SJCRH30 (cell line): ENCODE data around the gene TMEM198. TPM values are rescaled to one million over a fixed set of nuclear protein-coding genes. Genes with fewer than 3 reads are reported as not detected.

Source experiments
- DNase-seq, 2 experiments: peaks; one replicate each; pipeline ENCODE4 v3.0.0-alpha.2; 2015 to 2020
- H3K27ac ChIP-seq: fragments of 250-450 bp; sonication (Bioruptor Pico); 2 replicates; pipeline ENCODE4 v1.5.1; 2020; ENCODE audit warnings: mild to moderate bottlenecking, moderate library complexity
- H3K27me3 ChIP-seq: fragments of 250-450 bp; sonication (Bioruptor Pico); 2 replicates; pipeline ENCODE4 v1.5.1; 2020; ENCODE audit warnings: mild to moderate bottlenecking, moderate library complexity
- H3K36me3 ChIP-seq: fragments of 250-450 bp; sonication (Bioruptor Pico); 2 replicates; pipeline ENCODE4 v1.5.1; 2020; ENCODE audit warnings: mild to moderate bottlenecking, moderate library complexity
- H3K4me1 ChIP-seq: fragments of 250-450 bp; sonication (Bioruptor Pico); 2 replicates; pipeline ENCODE4 v1.5.1; 2020; ENCODE audit warnings: mild to moderate bottlenecking, moderate library complexity
- H3K4me3 ChIP-seq: fragments of 250-450 bp; sonication (Bioruptor Pico); 2 replicates; pipeline ENCODE4 v1.5.1; 2020; ENCODE audit warnings: mild to moderate bottlenecking, moderate library complexity
- H3K9me3 ChIP-seq: fragments of 250-450 bp; sonication (Bioruptor Pico); replicated peaks from 2 replicates; pipeline ENCODE4 v1.5.1; 2020; ENCODE audit warnings: mild to moderate bottlenecking, moderate library complexity
- total RNA-seq: library from RNA; depleted of rRNA; stranded (reverse); fragments of >200 nt; shearing (Covaris generic); gene quantifications from 2 replicates; pipeline ENCODE4 v1.2.3, GENCODE V29; 2014

The TMEM198 gene
- total RNA-seq, 1 experiment from 2014 or later = 8.1 TPM

DNA sequence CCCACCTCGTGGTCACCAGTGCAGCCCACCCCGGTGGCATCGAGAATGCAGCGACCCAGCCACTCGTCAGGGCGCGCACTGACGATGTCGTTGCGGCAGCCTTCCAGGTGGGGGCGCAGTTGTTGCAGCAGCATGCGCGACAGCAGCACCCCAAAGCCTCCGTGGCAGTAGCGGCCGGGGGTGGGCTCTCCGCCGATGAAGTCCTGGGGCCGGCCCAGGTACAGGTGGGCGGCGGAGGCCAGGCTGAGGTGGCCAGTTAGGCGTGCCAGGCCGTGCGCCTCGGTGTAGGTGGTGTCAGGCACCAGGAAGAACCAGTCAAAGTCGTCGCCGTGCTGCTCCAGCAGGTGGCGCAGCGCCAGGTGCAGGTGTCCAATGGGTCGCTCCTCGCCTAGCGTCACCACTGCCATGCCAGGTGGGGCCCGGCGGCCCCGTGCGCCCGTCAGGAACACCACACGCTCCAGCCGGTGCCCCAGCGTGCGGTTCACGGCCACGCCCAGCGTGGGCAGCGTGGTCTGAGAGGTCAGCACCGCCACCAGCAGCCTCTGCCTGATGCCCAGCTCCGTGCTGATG is 2.1 kb upstream of the TMEM198 start:
- Histone ChIP-seq H3K4me3 (no peak overlapping the region), H3K27ac (no peak overlapping the region), H3K4me1 (peaks cover 13% of the 10 kb centered on the region), H3K36me3 (peaks cover 6% of the 10 kb centered on the region; the same call in 1 of the 2 replicates), H3K9me3 (no peaks in the 10 kb centered on the region), H3K27me3 (no peaks in the 10 kb centered on the region)
- peak; percentile 49 to 51 for DNase-seq

GRCh38 chr2:219542931-219543595 is 765 bp upstream of the TMEM198 start:
- H3K4me3 ChIP-seq = peak overlapping the region; percentile 73
- peaks cover 3% of the 10 kb centered on the region; the same call in 1 of the 2 replicates for H3K4me1 ChIP-seq
- peak; percentile 50 to 62 for DNase-seq
- H3K36me3 ChIP-seq = peaks cover 6% of the 10 kb centered on the region; the same call in 1 of the 2 replicates
- no peaks in the 10 kb centered on the region for H3K9me3 ChIP-seq
- peak overlapping the region; percentile 60 for H3K27ac ChIP-seq
- no peaks in the 10 kb centered on the region for H3K27me3 ChIP-seq

DNA sequence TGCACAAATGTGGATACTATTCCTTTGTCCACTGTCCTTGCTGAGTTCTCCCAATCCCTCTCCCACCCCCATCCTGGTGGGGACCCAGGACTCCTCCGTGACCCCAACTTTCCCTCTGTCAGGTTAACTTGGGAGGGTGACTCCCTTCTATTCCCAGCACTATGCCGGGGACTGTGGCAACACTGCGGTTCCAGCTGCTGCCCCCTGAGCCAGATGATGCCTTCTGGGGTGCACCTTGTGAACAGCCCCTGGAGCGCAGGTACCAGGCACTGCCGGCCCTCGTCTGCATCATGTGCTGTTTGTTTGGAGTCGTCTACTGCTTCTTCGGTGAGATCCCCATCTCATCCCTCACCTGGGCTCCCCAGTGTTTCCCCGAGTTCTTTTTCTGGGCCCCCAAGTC is 739 bp downstream of the TMEM198 start:
- Histone ChIP-seq H3K36me3 (peaks cover 6% of the 10 kb centered on the region; the same call in 1 of the 2 replicates), H3K4me3 (peak overlapping the region; percentile 73), H3K4me1 (no peaks in the 10 kb centered on the region), H3K27me3 (no peaks in the 10 kb centered on the region), H3K27ac (no peak overlapping the region), H3K9me3 (no peaks in the 10 kb centered on the region)
- no peak for DNase-seq

DNA sequence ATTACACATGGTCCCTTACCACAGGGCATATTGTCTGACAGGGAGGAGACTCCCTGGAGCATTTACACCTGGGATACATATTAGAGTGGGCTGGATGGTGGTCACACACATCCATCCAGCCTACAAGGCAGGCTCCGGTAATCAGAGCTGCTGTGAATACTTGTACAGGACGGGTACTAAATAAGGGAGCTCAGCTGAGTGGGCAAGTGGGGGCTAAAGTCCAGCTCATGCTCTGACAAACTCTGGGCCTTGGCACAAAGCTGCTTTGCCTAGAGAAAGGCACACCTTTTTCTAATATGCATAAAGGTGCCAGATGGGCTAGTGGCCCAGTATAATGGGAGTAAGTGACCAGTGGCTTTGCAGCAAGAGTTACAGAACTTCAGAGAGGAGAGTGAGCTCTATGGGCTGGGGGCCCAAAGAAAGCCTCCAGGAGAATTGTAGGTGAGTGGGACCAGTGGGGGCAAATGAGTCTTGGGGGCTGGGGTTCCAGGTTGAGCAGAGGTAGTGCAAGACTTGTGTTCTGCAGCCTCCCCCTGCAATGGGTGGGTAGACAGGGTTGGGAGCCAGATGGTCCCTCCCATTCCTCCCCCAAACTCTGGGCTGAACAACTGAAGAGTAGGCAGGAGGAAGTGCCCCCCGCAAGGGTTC is 1.6 kb downstream of the TMEM198 start:
- Histone ChIP-seq H3K27ac (no peak overlapping the region), H3K4me1 (no peaks in the 10 kb centered on the region), H3K4me3 (no peak overlapping the region), H3K36me3 (peaks cover 6% of the 10 kb centered on the region; the same call in 1 of the 2 replicates), H3K27me3 (no peaks in the 10 kb centered on the region), H3K9me3 (no peaks in the 10 kb centered on the region)
- no peak for DNase-seq

DNA sequence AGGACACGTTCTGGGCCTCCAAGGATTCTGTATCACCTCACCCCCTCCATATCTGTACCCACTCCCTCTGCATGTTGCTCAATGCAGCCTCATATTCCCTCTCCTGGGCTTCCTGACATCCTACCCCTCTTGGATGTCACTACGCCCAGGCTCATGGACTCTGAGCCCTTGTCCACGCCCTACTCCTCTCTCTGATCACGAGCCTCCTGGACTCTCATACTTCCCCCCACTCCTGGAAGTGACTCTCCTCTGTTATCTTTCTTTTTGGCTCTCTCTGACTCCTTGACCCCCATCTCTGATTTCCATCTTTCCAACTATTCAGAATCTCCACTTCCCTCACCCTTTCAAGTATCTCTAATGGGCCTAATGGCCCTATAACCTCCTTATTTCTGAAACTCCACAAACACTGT is 2.1 kb downstream of the TMEM198 start:
- no peaks in the 10 kb centered on the region for H3K4me1 ChIP-seq
- H3K27ac ChIP-seq = no peak overlapping the region
- peaks cover 5% of the 10 kb centered on the region; the same call in 1 of the 2 replicates for H3K36me3 ChIP-seq
- no peak for DNase-seq
- H3K27me3 ChIP-seq = no peaks in the 10 kb centered on the region
- H3K4me3 ChIP-seq = no peak overlapping the region
- H3K9me3 ChIP-seq = no peaks in the 10 kb centered on the region

GRCh38 chr2:219547621-219548020 is 3.8 kb downstream of the TMEM198 start:
- Histone ChIP-seq H3K9me3 (no peaks in the 10 kb centered on the region), H3K27me3 (no peaks in the 10 kb centered on the region), H3K4me3 (no peak overlapping the region), H3K36me3 (no peaks in the 10 kb centered on the region), H3K27ac (no peak overlapping the region), H3K4me1 (peaks cover 6% of the 10 kb centered on the region; the same call in 1 of the 2 replicates)
- DNase-seq = no peak

DNA sequence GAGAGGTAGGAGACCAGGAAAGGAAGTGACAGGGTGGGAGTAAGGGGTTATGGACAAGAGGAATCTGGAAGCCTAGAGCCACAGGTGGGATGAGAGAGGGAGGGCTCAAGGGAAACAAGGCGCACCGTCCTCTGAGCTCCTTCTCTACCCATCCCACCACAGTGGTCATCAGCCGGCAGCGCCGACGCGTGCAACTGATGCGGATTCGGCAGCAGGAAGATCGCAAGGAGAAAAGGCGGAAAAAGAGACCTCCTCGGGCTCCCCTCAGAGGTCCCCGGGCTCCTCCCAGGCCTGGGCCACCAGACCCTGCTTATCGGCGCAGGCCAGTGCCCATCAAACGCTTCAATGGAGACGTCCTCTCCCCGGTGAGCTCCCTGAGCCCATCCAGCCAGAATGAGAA is 5.2 kb downstream of the TMEM198 start:
- Histone ChIP-seq H3K27ac (no peak overlapping the region), H3K4me1 (peaks cover 6% of the 10 kb centered on the region; the same call in 1 of the 2 replicates), H3K9me3 (no peaks in the 10 kb centered on the region), H3K36me3 (no peaks in the 10 kb centered on the region), H3K4me3 (no peak overlapping the region), H3K27me3 (no peaks in the 10 kb centered on the region)
- DNase-seq = no peak

GRCh38 chr2:219549619-219550018 is 5.8 kb downstream of the TMEM198 start:
- H3K27ac ChIP-seq = no peak overlapping the region
- H3K27me3 ChIP-seq = no peaks in the 10 kb centered on the region
- H3K9me3 ChIP-seq = no peaks in the 10 kb centered on the region
- H3K4me3 ChIP-seq = no peak overlapping the region
- DNase-seq = no peak
- H3K4me1 ChIP-seq = peaks cover 6% of the 10 kb centered on the region; the same call in 1 of the 2 replicates
- H3K36me3 ChIP-seq = no peaks in the 10 kb centered on the region

DNA sequence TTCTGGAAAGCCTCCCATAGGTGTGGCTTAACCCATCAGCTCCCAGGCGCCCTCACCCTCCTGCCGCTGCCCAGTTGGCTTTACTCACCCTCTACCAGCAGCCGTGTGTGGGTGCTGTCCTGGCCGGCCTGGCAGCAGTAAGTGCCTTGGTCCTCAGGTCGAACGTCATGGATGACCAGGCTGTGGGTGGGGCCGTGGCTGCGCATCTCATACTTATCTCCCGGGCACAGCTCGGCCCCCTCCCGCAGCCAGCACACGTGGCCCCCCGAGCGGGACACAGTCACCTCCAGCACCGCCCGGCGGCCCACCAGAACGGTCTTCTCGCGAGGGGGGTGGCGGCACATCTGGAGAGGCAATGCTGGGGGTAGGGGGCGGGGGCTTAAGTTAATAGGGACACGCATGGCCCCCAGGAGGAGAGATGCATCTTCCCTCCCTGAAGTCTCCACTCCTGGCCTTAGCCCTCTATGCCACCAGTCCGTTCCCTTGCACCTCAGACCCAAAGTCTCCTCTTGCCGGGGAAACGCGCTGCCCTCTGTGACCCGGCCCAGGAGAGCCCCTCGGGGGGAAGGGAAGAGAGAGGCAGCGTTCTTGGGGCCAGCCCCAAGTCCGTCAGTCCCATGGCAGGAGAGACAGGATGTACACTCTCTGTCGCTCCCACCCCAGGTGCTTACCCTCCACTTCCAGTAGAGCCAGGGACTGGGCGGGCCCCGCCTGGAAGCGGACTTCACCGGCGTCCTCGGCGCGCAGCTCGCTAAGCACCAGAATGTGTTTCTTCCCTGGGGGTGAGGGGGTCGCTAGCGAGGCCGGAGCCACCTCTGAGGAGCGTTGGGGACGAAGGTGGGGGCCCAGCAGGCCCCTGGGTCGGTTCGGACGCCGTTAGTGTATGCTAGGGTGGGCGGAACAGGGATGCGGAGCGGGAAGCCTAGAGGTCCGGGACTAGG is 7.9 kb downstream of the TMEM198 start:
- Histone ChIP-seq H3K27me3 (no peaks in the 10 kb centered on the region), H3K4me3 (peak overlapping the region; percentile 72), H3K36me3 (no peaks in the 10 kb centered on the region), H3K27ac (peak overlapping the region; percentile 41; the same call in 1 of the 2 replicates), H3K9me3 (no peaks in the 10 kb centered on the region), H3K4me1 (peaks cover 6% of the 10 kb centered on the region; the same call in 1 of the 2 replicates)
- DNase-seq = no peak

- Histone ChIP-seq H3K9me3 (no peaks in the 10 kb centered on the region), H3K27me3 (no peaks in the 10 kb centered on the region), H3K36me3 (no peaks in the 10 kb centered on the region), H3K4me3 (peak overlapping the region; percentile 72), H3K27ac (peak overlapping the region; percentile 41; the same call in 1 of the 2 replicates), H3K4me1 (peaks cover 6% of the 10 kb centered on the region; the same call in 1 of the 2 replicates)
- DNase-seq = peak; percentile 89 to 90
Measured at GRCh38 chr2:219552382-219553167, 8.7 kb downstream of the TMEM198 start.

- H3K9me3 ChIP-seq = no peaks in the 10 kb centered on the region
- no peak overlapping the region for H3K27ac ChIP-seq
- no peaks in the 10 kb centered on the region for H3K27me3 ChIP-seq
- H3K36me3 ChIP-seq = no peaks in the 10 kb centered on the region
- peak overlapping the region; percentile 72 for H3K4me3 ChIP-seq
- peaks cover 6% of the 10 kb centered on the region; the same call in 1 of the 2 replicates for H3K4me1 ChIP-seq
- DNase-seq = no peak
Measured at GRCh38 chr2:219553168-219553417, 9.3 kb downstream of the TMEM198 start.

- H3K36me3 ChIP-seq = no peaks in the 10 kb centered on the region
- H3K4me3 ChIP-seq = no peak overlapping the region
- H3K27me3 ChIP-seq = no peaks in the 10 kb centered on the region
- peaks cover 6% of the 10 kb centered on the region; the same call in 1 of the 2 replicates for H3K4me1 ChIP-seq
- DNase-seq = no peak
- H3K27ac ChIP-seq = no peak overlapping the region
- no peaks in the 10 kb centered on the region for H3K9me3 ChIP-seq
Measured at GRCh38 chr2:219553463-219553963, 9.7 kb downstream of the TMEM198 start.

- H3K36me3 ChIP-seq = no peaks in the 10 kb centered on the region
- DNase-seq = no peak
- H3K9me3 ChIP-seq = no peaks in the 10 kb centered on the region
- no peaks in the 10 kb centered on the region for H3K27me3 ChIP-seq
- no peak overlapping the region for H3K4me3 ChIP-seq
- no peak overlapping the region for H3K27ac ChIP-seq
- H3K4me1 ChIP-seq = peaks cover 6% of the 10 kb centered on the region; the same call in 1 of the 2 replicates
Measured at GRCh38 chr2:219554350-219554749, 10.5 kb downstream of the TMEM198 start.

GRCh38 chr2:219555956-219556355 is 12.1 kb downstream of the TMEM198 start:
- H3K27ac ChIP-seq = no peak overlapping the region
- peaks cover 16% of the 10 kb centered on the region for H3K4me1 ChIP-seq
- no peak for DNase-seq
- H3K9me3 ChIP-seq = no peaks in the 10 kb centered on the region
- no peak overlapping the region for H3K4me3 ChIP-seq
- no peaks in the 10 kb centered on the region for H3K27me3 ChIP-seq
- no peaks in the 10 kb centered on the region for H3K36me3 ChIP-seq
